Gastrocnemius medialis (tissue), 4 donors: ENCODE measurements around the gene STK39.
"Not testable (repeated sequence)": the region's sequence is repeated elsewhere in the genome, so short reads cannot be mapped to it uniquely, and the experiment has no call there.

ENCODE experiments used
- CTCF ChIP-seq, 5 experiments: fragments of 450-650 bp in 3 of 5; fragments of 200-600 bp in 2 of 5; sonication (generic) in 2 of 5; IDR thresholded peaks in 4 of 5; conservative IDR thresholded peaks in 1 of 5; 1 replicate in 4 of 5; 2 replicates in 1 of 5; pipeline ENCODE4 v1.5.1; 2016 to 2019; ENCODE audit warnings: antibody characterized with exemption in 5 of 5, mild to moderate bottlenecking in 3 of 5, moderate library complexity in 3 of 5
- POLR2A ChIP-seq, 2 donors: fragments of 450-650 bp; IDR thresholded peaks; one replicate each; pipeline ENCODE4 v1.6.1; 2017; ENCODE audit warnings: antibody characterized with exemption in 2 of 2, mild to moderate bottlenecking in 2 of 2, moderate library complexity in 2 of 2

- not testable (repeated sequence) for TF ChIP-seq POLR2A (IDR thresholded peaks at IDR 0.05); CTCF (IDR thresholded peaks at IDR 0.05 in 4 of 5, conservative IDR thresholded peaks at IDR 0.05 in 1 of 5)
These were observed 15.5 kb upstream of the STK39 start for GRCh38 chr2:168262926-168263325.
